IPS-18c (cell line): ENCODE results near the gene ITGA4.
A peak's percentile ranks its signal among the peaks of the same experiment; 100 is the strongest.
"Not testable (repeated sequence)": the region's sequence is repeated elsewhere in the genome, so short reads cannot be mapped to it uniquely, and the experiment has no call there.

Experiments used
- H3K4me3 ChIP-seq: 2 replicates; pipeline ENCODE4 v1.7.0; 2013; ENCODE audit warnings: low read depth, mild to moderate bottlenecking, low read length, moderate library complexity; ENCODE audit not compliant: insufficient read depth
- H3K9me3 ChIP-seq: one replicate; pipeline ENCODE4 v1.6.1; 2013; ENCODE audit warnings: mild to moderate bottlenecking, low read length, moderate library complexity; ENCODE audit not compliant: control insufficient read depth, insufficient read depth

Gene ITGA4

DNA sequence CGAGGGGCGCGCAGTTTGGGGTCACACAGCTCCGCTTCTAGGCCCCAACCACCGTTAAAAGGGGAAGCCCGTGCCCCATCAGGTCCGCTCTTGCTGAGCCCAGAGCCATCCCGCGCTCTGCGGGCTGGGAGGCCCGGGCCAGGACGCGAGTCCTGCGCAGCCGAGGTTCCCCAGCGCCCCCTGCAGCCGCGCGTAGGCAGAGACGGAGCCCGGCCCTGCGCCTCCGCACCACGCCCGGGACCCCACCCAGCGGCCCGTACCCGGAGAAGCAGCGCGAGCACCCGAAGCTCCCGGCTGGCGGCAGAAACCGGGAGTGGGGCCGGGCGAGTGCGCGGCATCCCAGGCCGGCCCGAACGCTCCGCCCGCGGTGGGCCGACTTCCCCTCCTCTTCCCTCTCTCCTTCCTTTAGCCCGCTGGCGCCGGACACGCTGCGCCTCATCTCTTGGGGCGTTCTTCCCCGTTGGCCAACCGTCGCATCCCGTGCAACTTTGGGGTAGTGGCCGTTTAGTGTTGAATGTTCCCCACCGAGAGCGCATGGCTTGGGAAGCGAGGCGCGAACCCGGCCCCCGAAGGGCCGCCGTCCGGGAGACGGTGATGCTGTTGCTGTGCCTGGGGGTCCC lies at the start of gene ITGA4:
Gene ITGA4, plus strand, starts transcription at position 266 of the 620 bp plus-strand sequence. Its CDS starts 269 bp downstream, at position 535.
- H3K9me3 ChIP-seq = no peaks in the 10 kb centered on the region
- H3K4me3 ChIP-seq = peak within 1 kb of the TSS; percentile 79

DNA sequence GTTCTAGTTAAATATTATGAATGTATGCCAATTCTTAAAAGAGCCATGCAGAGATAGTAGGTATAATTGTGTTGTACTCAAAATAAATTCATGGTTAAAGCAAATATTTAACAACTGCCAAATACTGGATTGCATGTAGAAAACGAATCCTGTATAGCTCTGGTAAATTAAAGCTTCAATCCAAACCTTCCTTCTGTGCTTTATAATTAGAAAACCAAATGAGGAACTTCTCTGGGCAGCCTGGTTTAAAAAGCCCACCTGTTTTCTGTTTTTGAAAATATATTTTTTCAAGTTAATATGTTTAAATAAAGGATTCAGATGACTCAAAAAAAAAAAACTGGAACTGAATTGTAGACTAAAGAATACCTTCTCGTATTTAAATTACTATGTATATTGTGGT lies 48.3 kb upstream of the ITGA4 start:
- Histone ChIP-seq H3K9me3 (no peaks in the 10 kb centered on the region), H3K4me3 (no peak overlapping the region)

DNA sequence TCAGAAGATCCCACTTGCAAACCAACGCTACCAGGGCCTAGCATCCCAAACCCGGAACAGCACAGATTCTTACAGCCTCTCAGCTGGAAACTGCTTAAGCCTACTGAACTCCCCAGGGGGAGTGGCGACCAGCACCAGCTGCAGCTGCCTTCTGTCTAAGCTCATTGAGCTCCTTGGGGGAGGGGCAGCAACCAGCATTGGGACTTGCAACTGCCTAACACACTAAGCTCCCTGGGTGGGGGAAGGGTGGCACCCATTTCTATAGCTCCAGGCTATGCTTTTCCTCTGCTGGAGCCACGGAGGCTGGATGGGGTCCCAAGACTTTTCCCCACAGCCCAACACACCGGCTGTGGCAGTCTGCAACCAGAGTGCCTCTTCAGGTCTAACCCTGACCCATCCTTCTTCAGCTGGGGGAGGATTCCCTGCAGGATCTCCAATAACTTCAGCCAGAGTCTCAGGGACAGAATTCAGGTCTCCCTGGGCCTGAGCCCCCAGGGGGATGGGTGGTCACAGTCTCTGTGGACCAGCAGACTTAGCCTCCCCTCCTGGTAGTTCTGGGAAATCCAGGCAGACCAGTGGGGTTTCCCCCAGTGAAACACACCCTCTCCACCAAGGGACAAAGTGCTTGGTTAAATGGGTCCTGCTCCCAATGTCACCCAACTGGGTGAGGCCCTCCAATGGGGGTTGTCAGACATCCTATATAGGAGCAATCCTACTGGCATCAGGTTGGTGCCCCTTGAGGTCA lies 45.9 kb upstream of the ITGA4 start:
- Histone ChIP-seq H3K9me3 (no peaks in the 10 kb centered on the region), H3K4me3 (no peak overlapping the region)

DNA sequence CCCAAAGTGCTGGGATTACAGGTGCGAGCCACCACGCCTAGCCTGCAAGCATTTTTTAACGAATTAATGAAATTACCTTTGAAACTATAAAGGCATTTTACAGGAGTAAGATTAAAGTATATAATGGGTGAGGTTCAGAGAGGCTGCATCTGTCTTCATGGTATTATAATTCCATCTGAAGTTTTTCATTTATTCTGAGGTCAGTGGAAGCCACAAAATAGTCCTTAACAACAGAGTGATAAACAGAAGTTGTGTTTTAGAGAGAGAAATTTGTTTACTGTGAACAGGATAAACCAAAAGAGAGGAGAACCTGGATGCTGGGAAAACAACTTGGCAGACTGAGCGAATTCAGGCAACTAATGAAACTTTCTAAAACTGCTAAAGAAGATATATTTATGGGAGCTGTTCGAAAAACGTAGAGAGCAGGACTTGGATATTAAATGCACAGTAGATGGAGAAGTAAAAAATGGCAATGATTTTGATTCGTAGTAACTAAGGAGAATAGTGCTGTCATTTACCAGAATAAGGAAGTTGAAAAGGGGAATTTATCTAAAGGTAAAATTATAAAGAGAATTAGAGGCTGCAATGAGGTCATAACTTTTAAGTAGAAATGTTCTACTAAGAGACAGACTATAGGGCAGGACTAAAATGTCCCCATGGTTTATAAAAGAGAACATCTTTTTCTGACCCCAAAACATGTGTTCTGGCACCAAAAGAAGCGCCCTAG lies 37.9 kb upstream of the ITGA4 start:
- no peak overlapping the region for H3K4me3 ChIP-seq
- no peaks in the 10 kb centered on the region for H3K9me3 ChIP-seq

DNA sequence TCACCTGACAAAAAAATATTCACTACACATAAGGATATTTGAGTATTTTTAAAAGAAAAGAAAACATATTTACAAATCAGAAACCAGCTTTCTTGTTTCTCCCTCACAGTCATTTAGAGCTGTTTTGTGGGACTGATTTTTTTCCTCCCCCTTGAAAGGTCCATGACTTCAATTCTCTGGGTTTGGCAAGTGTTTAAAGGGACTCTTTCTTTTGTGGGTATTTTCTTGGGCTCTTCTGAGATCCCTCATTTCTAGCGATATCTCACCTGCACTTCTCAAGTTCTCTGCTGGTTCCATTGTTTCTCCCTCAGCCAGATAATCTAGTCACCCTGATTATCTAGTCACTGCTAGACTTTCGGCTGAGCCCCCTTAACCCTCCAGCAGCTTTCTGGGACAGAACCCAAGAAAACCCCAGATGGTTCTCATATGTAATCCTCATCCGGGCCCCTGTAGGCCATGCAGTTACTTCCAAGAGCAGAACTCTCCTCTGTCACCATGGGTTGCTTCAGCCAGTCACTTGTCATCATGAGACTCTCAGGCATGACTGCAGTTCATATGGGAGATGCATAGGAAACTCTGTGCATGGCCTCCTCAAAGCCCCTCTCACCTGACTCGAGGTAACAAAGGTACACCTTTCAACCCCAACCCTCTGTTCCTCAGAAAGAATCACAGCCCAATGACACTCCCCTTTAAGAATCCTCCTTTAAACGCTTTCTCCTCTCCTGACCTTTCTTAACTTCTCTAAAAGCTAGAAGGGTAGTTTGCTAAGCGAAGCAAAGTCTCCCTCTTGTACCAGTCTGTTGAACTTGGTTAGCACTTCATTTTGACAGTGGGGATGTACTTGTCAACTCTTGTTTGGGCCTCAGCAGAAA lies 36.7 kb upstream of the ITGA4 start:
- H3K9me3 ChIP-seq = no peaks in the 10 kb centered on the region
- no peak overlapping the region for H3K4me3 ChIP-seq

DNA sequence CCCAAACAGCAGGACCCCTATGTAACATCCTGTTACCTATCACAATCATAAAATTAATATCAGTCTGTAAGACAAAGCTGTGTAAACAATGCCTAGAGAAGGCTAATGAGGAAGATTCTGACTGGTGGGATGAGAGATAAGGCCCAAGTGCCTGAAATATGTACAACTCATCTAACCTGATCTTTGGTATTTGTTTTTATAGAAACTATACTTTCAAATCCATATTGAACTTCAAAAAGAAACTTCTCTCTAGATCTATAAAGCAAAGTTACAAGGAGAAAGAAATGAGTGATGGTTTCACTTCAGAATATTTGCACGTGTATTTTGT lies 36.1 kb upstream of the ITGA4 start:
- no peak overlapping the region for H3K4me3 ChIP-seq
- no peaks in the 10 kb centered on the region for H3K9me3 ChIP-seq

DNA sequence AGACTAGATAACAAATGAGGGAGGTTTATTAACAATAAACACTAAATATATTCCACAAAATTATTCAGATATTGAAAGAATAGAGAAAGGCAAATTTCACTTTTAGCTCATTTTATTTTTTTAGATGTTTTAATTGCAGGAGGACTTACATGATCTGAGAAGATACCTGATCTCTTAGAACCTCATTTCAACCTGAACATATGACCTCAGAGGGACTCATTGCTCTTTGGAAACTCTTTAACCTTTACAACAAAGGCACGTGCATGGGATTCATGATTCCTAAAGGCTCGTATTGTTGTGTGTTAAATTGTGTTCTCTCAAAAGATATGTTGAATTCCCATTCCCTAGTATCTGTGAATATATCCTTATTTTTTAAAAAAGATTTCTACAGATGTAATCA lies 35.7 kb upstream of the ITGA4 start:
- no peaks in the 10 kb centered on the region for H3K9me3 ChIP-seq
- no peak overlapping the region for H3K4me3 ChIP-seq

DNA sequence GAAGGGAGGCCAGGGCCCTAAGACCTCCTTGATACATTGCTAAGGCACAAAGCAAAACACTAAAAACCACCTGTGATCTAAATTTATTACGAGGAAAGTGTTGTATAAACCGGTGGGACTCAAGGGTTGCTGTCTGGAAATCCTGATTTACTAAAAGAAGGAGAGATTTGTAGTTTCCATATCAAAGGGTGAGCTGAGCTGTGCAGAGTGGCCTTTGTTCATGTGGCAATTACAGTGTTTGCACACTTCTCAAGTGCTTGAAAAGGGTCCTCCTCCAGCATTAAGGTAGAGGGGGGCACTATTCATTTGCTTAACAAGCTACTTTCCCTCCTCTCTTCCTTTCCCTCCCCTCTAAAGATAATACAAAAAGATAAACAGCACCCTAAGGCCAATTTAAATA lies 30.5 kb upstream of the ITGA4 start:
- Histone ChIP-seq H3K4me3 (no peak overlapping the region), H3K9me3 (no peaks in the 10 kb centered on the region)

DNA sequence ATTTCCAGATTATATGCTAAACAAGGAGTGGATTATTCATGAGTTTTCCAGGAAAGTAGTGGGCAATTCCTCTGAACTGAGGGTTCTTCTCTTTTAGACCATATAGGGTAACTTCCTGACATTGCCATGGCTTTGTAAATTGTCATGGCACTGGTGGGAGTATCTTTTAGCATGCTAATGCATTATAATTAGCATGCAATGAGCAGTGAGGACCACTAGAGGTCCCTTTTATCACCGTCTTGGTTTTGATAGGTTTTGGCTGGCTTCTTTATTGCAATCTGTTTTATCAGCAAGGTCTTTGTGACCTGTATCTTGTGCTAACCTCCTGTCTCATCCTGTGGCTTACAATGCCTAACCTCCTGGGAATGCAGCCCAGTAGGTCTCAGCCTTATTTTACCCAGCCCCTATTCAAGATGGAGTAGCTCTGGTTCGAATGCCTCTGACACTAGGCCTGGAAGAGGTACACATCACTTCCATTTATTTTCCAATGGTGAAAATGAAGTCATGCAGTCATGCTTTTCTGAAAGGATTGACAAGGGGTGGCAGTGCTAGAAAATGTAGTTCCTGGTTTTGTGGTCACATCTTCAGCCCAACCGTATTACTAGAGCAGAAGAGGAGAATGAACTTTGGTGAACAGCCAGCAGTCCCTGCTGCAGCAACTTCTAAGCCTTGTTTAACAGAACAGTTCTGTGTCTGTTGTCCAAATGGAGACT lies 26.6 kb upstream of the ITGA4 start:
- H3K4me3 ChIP-seq = no peak overlapping the region
- no peaks in the 10 kb centered on the region for H3K9me3 ChIP-seq

DNA sequence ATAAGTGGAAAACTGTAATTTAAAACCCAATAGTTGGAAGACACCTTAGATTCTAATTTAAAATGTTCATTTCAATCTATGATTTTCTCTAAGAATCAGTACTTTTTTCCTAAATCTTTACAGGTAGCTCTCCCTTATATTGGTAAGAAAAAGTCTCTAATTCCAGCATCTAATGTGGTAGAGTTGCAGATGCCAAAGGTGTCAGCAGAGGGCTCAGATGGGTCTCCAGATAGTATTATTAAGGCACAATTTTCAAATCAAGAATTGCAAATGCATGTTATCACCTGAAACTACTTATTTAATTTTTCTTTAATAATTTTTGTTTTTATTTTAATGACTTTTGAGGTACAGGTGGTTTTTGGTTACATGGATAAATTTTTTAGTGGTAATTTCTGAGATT lies 25.5 kb upstream of the ITGA4 start:
- Histone ChIP-seq H3K4me3 (no peak overlapping the region), H3K9me3 (no peaks in the 10 kb centered on the region)

DNA sequence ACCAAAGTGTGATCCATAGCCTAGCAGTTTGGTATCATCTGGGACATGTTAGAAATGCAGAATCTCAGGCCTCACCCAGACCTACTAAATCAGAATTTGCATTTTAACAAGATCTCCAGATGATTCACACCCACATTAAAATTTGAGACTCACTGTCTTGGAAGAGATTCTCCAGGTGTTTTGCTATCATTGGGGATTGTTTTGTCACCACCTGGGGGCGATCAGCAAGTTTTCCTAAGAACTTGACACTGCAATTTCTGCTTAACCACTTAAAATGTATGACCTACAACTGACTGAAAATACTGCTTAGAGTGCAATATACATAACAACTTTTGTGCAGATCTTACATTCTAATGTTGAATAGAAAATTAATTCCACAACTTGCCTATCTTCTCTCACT lies 18.9 kb upstream of the ITGA4 start:
- H3K4me3 ChIP-seq = no peak overlapping the region

DNA sequence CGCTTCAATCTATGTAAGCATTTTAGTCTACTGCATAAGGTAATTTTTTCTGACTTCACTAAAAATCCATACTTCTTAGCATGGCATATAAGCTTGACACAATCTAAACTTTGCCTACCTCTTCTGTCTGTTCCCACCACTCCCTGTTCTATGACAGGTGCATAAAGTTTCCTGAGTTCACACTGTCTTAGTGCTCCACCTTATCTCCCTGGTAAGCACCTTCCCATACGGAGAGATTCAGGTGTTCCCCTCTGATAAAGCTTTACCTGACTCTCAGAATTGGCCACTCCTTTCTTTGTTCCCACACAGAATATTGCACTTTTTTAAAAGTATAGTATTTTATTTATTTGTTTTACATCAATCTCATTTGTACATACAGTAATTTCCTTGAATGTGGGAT lies 16.8 kb upstream of the ITGA4 start:
- no peaks in the 10 kb centered on the region for H3K9me3 ChIP-seq
- no peak overlapping the region for H3K4me3 ChIP-seq

More for the DNA sequence above, 18.9 kb upstream of the ITGA4 start:
- no peaks in the 10 kb centered on the region for H3K9me3 ChIP-seq

DNA sequence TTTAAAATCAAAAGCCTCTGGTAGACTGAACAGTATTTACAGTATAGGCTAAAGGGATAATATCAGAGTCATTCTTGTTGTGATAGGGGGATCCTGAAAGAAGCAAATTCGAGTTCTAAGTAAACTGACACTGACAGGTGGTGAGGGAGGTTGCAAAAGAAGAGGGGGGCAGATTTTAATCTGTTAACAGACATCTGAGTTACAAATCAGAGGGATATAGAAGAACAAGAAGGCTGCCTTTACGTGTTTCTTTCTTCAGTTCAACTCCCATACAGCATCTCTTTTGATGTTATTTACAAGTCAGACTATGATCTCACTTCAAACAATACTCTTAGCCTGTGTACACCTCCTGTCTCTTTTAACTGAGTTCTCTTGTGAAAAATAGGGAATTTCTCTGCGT lies 16.3 kb upstream of the ITGA4 start:
- no peak overlapping the region for H3K4me3 ChIP-seq
- H3K9me3 ChIP-seq = no peaks in the 10 kb centered on the region

DNA sequence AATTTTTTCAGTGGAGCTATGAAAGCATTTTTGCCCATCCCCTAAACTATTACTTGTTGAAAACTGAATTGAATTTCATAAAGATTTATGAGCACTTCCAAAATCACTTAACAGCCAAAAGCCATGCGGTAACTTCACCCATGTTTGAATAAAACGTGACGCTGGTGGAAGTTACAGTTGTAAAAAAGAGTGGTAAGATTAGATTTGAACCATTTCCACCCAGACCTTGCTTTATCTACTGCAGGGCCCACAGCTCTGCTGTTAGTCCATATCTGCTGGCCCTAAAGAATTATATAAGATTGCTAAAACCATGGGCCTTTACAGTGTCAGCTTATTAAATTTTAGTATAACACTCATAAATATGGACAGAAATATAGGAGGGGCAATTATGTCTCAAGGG lies 15.5 kb upstream of the ITGA4 start:
- H3K4me3 ChIP-seq = no peak overlapping the region
- no peaks in the 10 kb centered on the region for H3K9me3 ChIP-seq

DNA sequence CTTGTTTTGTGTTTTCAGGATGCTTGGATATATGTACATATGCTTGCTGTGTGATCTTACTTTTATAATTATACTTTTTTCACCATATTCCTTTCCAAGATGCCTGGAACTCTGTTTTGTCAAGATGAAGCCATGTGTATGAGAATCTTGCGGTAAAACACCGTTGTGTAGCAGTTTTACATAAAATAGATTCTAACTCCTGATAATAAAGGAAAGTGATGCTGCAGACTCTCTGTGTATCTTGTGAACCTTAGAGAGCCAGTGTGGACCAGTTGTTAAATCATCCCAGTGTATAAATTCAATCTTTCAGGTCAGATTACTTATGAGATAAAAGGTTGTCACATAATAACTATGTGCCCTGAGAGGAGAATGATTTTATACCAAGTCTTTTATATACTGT lies 12.5 kb upstream of the ITGA4 start:
- Histone ChIP-seq H3K9me3 (no peaks in the 10 kb centered on the region), H3K4me3 (no peak overlapping the region)

DNA sequence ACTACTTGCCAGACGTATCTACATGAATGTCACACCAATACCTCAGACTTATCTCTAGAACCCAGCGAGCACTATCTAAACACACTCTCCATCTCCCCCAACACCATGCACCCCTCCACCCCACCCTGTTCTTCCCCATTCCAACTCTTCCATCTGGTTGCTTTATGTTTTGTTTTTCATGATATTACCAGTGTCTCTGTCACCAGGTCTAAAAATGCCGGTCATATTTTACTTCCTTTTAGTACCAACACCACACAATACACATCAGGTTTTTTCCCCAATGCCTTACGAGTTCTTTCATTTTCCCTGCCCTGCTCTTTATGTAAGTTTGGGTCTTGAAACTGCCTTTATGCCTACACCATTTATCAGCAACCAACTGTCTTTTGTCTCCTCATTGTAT lies 10.2 kb upstream of the ITGA4 start:
- no peak overlapping the region for H3K4me3 ChIP-seq
- no peaks in the 10 kb centered on the region for H3K9me3 ChIP-seq

DNA sequence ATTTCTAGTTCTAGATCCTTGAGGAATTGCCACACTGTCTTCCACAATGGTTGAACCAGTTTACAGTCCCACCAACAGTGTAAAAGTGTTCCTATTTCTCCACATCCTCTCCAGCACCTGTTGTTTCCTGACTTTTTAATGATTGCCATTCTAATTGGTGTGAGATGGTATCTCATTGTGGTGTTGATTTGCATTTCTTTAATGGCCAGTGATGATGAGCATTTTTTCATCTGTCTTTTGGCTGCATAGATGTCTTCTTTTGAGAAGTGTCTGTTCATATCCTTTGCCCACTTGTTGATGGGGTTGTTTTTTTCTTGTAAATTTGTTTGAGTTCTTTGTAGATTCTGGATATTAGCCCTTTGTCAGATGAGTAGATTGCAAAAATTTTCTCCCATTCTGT lies 7.9 kb upstream of the ITGA4 start:
- H3K9me3 ChIP-seq, H3K4me3 ChIP-seq: not testable (repeated sequence)
